ENCODE results near the gene ZNF224. TPM values are rescaled to one million over a fixed set of nuclear protein-coding genes. Genes with fewer than 3 reads are reported as not detected.

The ZNF224 gene
- total and polyA plus RNA-seq, 2 of the 13 experiments (the other 11 are each of a cell fraction or from before 2014, with no cell fraction given), result 13.0 to 16.1 TPM

- TF ChIP-seq ZSCAN29 (CRISPR knock-in tag; conservative IDR thresholded peaks at IDR 0.05) (0 out of 2 replicates have a peak, but pooled peaks have one; percentile 18), ZNF646 (CRISPR knock-in tag; IDR thresholded peaks at IDR 0.05) (no peak), CREM (IDR thresholded peaks at IDR 0.05) (peak; percentile 92), CREM (CRISPR knock-in tag; IDR thresholded peaks at IDR 0.05) (no peak), ZFY (CRISPR knock-in tag; IDR thresholded peaks at IDR 0.05) (peak; percentile 61; the same call in 1 of the 2 replicates), NPAS2 (CRISPR knock-in tag; IDR thresholded peaks at IDR 0.05; ENCODE audit: borderline replicate concordance) (no peak), ZNF564 (CRISPR knock-in tag; IDR thresholded peaks at IDR 0.05) (no peak), CHD4 (IDR thresholded peaks at IDR 0.05; ENCODE audit: borderline replicate concordance, low read length) (0 out of 2 replicates have a peak, but pooled peaks have one; percentile 53), NR2C2 (CRISPR knock-in tag; IDR thresholded peaks at IDR 0.05; ENCODE audit: borderline replicate concordance) (peak; percentile 96), ZFP82 (CRISPR knock-in tag; IDR thresholded peaks at IDR 0.05; ENCODE audit: borderline replicate concordance) (no peak), SP4 (CRISPR knock-in tag; IDR thresholded peaks at IDR 0.05) (peak; percentile 45; the same call in 1 of the 2 replicates), FOXC1 (CRISPR knock-in tag; IDR thresholded peaks at IDR 0.05; ENCODE audit: borderline replicate concordance) (0 out of 2 replicates have a peak, but pooled peaks have one; percentile 62), TERF1 (CRISPR knock-in tag; IDR thresholded peaks at IDR 0.05) (no peak), PPARG (CRISPR knock-in tag; conservative IDR thresholded peaks at IDR 0.05) (no peak), ZNF550 (CRISPR knock-in tag; IDR thresholded peaks at IDR 0.05; ENCODE audit: borderline replicate concordance) (0 out of 2 replicates have a peak, but pooled peaks have one; percentile 47), TARDBP (CRISPR knock-in tag; IDR thresholded peaks at IDR 0.05) (peak; percentile 49; the same call in 1 of the 2 replicates)
Measured at GRCh38 chr19:44141191-44142058, 47.3 kb downstream of the ZNF224 start, which contains the start of gene ZNF234 (continued).

All from HepG2 (cell line).